Stimulated activated CD4-positive, alpha-beta T cell treated with anti-CD3 and anti-CD28 coated beads, Interleukin-15, amount 100 ng/mL, for 48 hours (primary cell): ENCODE data around the gene GNAQ.
A peak's percentile ranks its signal among the peaks of the same experiment; 100 is the strongest.

Source experiments
- DNase-seq, 2 donors: peaks; one replicate each; pipeline ENCODE4 v3.0.0-alpha.2; 2020; ENCODE audit warnings: low read depth in 2 of 2

GNAQ gene

GRCh38 chr9:78031893-78032729, 500 bp upstream of the GNAQ start:
- peak; percentile 42 to 55 for DNase-seq

- peak; percentile 18 to 46 for DNase-seq
Measured at GRCh38 chr9:78030553-78031443, 813 bp downstream of the GNAQ start.

- no peak for DNase-seq
Measured at GRCh38 chr9:78030296-78030552, 1.4 kb downstream of the GNAQ start.

GRCh38 chr9:78029551-78030295, 1.9 kb downstream of the GNAQ start:
- no peak for DNase-seq

- no peak for DNase-seq
Measured at GRCh38 chr9:78028926-78029325, 2.7 kb downstream of the GNAQ start.

- no peak for DNase-seq
Measured at GRCh38 chr9:78026947-78027346, 4.7 kb downstream of the GNAQ start.

- DNase-seq = no peak
Measured at GRCh38 chr9:78026416-78026815, 5.2 kb downstream of the GNAQ start.

- DNase-seq = no peak
Measured at GRCh38 chr9:78025186-78025585, 6.4 kb downstream of the GNAQ start.

- no peak for DNase-seq
Measured at GRCh38 chr9:78023003-78023741, 8.4 kb downstream of the GNAQ start.

GRCh38 chr9:78021697-78022096, 9.9 kb downstream of the GNAQ start:
- DNase-seq = no peak

GRCh38 chr9:78017190-78017693, 14.4 kb downstream of the GNAQ start:
- DNase-seq = no peak

GRCh38 chr9:78015241-78015640, 16.4 kb downstream of the GNAQ start:
- DNase-seq = no peak

- no peak for DNase-seq
Measured at GRCh38 chr9:78014776-78015175, 16.8 kb downstream of the GNAQ start.

GRCh38 chr9:78013934-78014333, 17.7 kb downstream of the GNAQ start:
- DNase-seq = no peak

GRCh38 chr9:78011049-78011448, 20.6 kb downstream of the GNAQ start:
- DNase-seq = no peak

GRCh38 chr9:78010445-78010844, 21.2 kb downstream of the GNAQ start:
- DNase-seq = no peak

GRCh38 chr9:78009186-78009585, 22.4 kb downstream of the GNAQ start:
- DNase-seq = no peak

- DNase-seq = no peak
Measured at GRCh38 chr9:78006734-78007133, 24.9 kb downstream of the GNAQ start.

GRCh38 chr9:78005231-78006002, 26.2 kb downstream of the GNAQ start:
- DNase-seq = no peak

- DNase-seq = no peak
Measured at GRCh38 chr9:78004478-78005229, 27.0 kb downstream of the GNAQ start.
